Vagina (tissue), 2 donors: ENCODE results near the gene RNF167. TPM values are rescaled to one million over a fixed set of nuclear protein-coding genes. Genes with fewer than 3 reads are reported as not detected.

Experiments
- DNase-seq, 2 donors: peaks; one replicate each; pipeline ENCODE4 v3.0.0-alpha.2; 2017; ENCODE audit errors: extremely low spot score in 2 of 2
- H3K27ac ChIP-seq: fragments of 200-600 bp; sonication (generic); one replicate; pipeline ENCODE4 v1.5.1; 2019
- H3K27me3 ChIP-seq: fragments of 200-600 bp; sonication (generic); one replicate; pipeline ENCODE4 v1.5.1; 2019
- H3K36me3 ChIP-seq, 2 donors: fragments of 200-600 bp; sonication (generic); one replicate each; pipeline ENCODE4 v1.5.1; 2017 to 2019
- H3K4me1 ChIP-seq: fragments of 200-600 bp; sonication (generic); one replicate; pipeline ENCODE4 v1.5.1; 2019
- H3K4me3 ChIP-seq, 2 donors: fragments of 200-600 bp; sonication (generic); 1 replicate in 1 of 2; 2 replicates in 1 of 2; pipeline ENCODE4 v1.5.1; 2016 to 2019
- H3K9me3 ChIP-seq: fragments of 200-600 bp; sonication (generic); one replicate; pipeline ENCODE4 v1.5.1; 2019
- POLR2A ChIP-seq, 2 donors: fragments of 450-650 bp; IDR thresholded peaks; one replicate each; pipeline ENCODE4 v1.6.1; 2017; ENCODE audit warnings: antibody characterized with exemption in 2 of 2, mild to moderate bottlenecking in 2 of 2, moderate library complexity in 2 of 2
- POLR2AphosphoS5 ChIP-seq, 2 donors: sonication (generic); formaldehyde crosslinking; IDR thresholded peaks; one replicate each; pipeline ENCODE4 v1.9.0; 2017; ENCODE audit warnings: antibody characterized with exemption in 2 of 2, mild to moderate bottlenecking in 2 of 2, low read depth in 1 of 2; ENCODE audit not compliant: insufficient read depth in 1 of 2
- intact Hi-C: fragments of 100-400 bp; cut with DNase I; formaldehyde crosslinking; loops from one replicate; pipeline ENCODE4 v1.15.1; 2023
- total RNA-seq: library from RNA; depleted of rRNA; stranded (reverse); fragments of >200 nt; gene quantifications from one replicate; pipeline ENCODE4 v1.2.3, GENCODE V29; 2016
- TF ChIP-seq, protein P1 (sequence below), 3 experiments: fragments of 450-650 bp in 2 of 3; fragments of 200-600 bp in 1 of 3; sonication (generic) in 1 of 3; IDR thresholded peaks; one replicate each; pipeline ENCODE4 v1.5.1; 2017 to 2019; ENCODE audit warnings: antibody characterized with exemption in 3 of 3, mild to moderate bottlenecking in 2 of 3, moderate library complexity in 2 of 3

RNF167 gene
- total RNA-seq, 1 donor from 2014 or later: 54.3 TPM

DNA sequence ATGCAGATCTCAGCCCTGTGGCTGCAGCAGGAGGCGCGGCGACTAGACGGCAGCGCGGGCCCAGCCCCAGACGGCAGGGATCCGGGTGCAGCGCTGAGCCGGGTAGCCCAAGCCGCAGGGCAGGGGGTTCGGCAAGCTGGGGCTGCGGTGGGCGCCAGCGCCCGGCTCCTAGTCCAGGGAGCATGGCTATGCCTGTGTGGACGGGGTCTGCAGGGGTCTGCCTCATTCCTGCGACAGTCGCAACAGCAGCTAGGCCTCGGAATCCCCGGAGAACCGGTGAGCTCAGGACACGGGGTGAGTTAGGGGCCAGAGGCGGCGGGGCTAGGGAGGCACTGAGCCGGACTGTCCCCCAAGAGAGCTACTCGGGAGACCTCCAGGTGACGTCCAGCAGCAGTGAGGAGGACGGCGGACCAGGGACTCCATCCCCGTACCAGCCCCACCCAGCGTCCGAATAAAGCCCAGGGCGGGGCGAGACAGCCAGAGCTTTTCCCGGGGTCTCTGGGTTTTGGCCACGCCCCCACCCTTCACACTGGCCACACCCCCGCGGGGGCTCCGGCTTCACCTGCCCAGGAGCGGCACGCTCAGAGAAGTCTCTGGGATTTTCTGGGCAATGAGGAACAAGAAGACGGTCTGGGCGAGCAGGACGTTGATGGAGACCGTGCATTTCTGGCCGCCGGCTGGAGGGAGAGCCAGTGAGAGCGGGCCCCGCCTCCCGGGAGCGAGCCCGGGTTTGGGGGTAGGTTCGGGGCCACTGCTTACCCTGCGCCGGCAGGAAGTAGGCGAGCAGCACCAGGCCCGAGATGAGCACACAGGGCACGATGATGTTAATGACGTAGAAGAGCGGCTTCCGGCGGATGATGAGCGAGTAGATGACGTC, 39.6 kb upstream of the RNF167 start:
- H3K4me3 ChIP-seq: peak overlapping the region; percentile 50 to 56
- peaks cover 0 to 22% of the 10 kb centered on the region in 2 donors for H3K36me3 ChIP-seq
- peaks cover 29% of the 10 kb centered on the region for H3K4me1 ChIP-seq
- H3K9me3 ChIP-seq: no peaks in the 10 kb centered on the region
- no peaks in the 10 kb centered on the region for H3K27me3 ChIP-seq
- no peak for DNase-seq
- no peak overlapping the region for H3K27ac ChIP-seq
- intact Hi-C loops: loop anchor here (10.0 kb wide), 1 partner anchor 164 kb away; no protein-coding TSS in a partner anchor
- no peak for TF ChIP-seq POLR2A (IDR thresholded peaks at IDR 0.05)
- TF ChIP-seq POLR2AphosphoS5 (IDR thresholded peaks at IDR 0.05; ENCODE audit: insufficient read depth in 1 of 2, low read depth in 1 of 2): no peak
- TF ChIP-seq, protein P1, sequence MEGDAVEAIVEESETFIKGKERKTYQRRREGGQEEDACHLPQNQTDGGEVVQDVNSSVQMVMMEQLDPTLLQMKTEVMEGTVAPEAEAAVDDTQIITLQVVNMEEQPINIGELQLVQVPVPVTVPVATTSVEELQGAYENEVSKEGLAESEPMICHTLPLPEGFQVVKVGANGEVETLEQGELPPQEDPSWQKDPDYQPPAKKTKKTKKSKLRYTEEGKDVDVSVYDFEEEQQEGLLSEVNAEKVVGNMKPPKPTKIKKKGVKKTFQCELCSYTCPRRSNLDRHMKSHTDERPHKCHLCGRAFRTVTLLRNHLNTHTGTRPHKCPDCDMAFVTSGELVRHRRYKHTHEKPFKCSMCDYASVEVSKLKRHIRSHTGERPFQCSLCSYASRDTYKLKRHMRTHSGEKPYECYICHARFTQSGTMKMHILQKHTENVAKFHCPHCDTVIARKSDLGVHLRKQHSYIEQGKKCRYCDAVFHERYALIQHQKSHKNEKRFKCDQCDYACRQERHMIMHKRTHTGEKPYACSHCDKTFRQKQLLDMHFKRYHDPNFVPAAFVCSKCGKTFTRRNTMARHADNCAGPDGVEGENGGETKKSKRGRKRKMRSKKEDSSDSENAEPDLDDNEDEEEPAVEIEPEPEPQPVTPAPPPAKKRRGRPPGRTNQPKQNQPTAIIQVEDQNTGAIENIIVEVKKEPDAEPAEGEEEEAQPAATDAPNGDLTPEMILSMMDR (IDR thresholded peaks at IDR 0.05): no peak

DNA sequence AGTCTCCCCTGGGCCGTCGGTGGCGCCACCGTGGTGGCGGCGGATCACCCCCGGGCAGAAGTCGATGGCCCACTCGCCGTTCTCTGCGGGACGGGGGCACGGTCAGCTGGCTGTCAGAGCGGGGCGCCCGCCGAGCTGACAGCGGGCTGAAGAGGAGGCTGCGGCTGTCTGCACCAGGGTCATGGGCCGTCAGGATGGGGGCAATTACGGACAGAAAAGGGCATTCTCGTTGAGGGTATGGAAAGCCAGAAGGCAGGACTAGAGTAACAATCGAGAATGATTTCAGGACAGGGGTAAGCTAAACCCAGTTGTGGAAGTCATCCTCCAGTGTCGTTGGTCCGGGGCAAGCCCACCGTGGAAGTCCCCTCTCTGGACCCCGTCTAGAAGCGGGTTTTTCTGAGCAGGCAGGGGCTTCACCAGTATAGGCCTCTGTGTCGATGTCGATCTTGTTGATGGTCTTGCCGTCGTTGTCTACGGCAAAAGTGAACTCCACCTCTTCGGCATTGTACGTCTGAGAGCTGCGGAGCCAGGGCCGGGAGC, 38.9 kb upstream of the RNF167 start:
- intact Hi-C loops: loop anchor here (10.0 kb wide), 1 partner anchor 164 kb away; no protein-coding TSS in a partner anchor
- Histone ChIP-seq H3K4me3 (peak overlapping the region; percentile 4 to 56), H3K9me3 (no peaks in the 10 kb centered on the region), H3K27me3 (no peaks in the 10 kb centered on the region), H3K4me1 (peaks cover 29% of the 10 kb centered on the region), H3K27ac (peak overlapping the region; percentile 42), H3K36me3 (peaks cover 0 to 15% of the 10 kb centered on the region in 2 donors)
- no peak for DNase-seq
- no peak for TF ChIP-seq POLR2AphosphoS5 (IDR thresholded peaks at IDR 0.05; ENCODE audit: insufficient read depth in 1 of 2, low read depth in 1 of 2)
- TF ChIP-seq POLR2A (IDR thresholded peaks at IDR 0.05): no peak
- TF ChIP-seq, protein P1 (IDR thresholded peaks at IDR 0.05): no peak

GRCh38 chr17:4901648-4902344, 38.3 kb upstream of the RNF167 start:
- Histone ChIP-seq H3K36me3 (peaks cover 0 to 9% of the 10 kb centered on the region in 2 donors), H3K27me3 (no peaks in the 10 kb centered on the region), H3K9me3 (no peaks in the 10 kb centered on the region), H3K27ac (peak overlapping the region; percentile 42), H3K4me3 (peak overlapping the region in 1 of 2 donors; percentile 4), H3K4me1 (peaks cover 29% of the 10 kb centered on the region)
- intact Hi-C loops: loop anchor here (10.0 kb wide), 1 partner anchor 163 kb away; no protein-coding TSS in a partner anchor
- TF ChIP-seq POLR2A (IDR thresholded peaks at IDR 0.05) (no peak), POLR2AphosphoS5 (IDR thresholded peaks at IDR 0.05; ENCODE audit: insufficient read depth in 1 of 2, low read depth in 1 of 2) (no peak)
- TF ChIP-seq, protein P1 (IDR thresholded peaks at IDR 0.05): no peak
- DNase-seq: no peak

- DNase-seq: no peak
- TF ChIP-seq, protein P1 (IDR thresholded peaks at IDR 0.05): no peak
- TF ChIP-seq POLR2A (IDR thresholded peaks at IDR 0.05) (no peak), POLR2AphosphoS5 (IDR thresholded peaks at IDR 0.05; ENCODE audit: insufficient read depth in 1 of 2, low read depth in 1 of 2) (no peak)
- Histone ChIP-seq H3K4me3 (no peak overlapping the region), H3K27ac (peak overlapping the region; percentile 42), H3K9me3 (no peaks in the 10 kb centered on the region), H3K4me1 (peaks cover 29% of the 10 kb centered on the region), H3K36me3 (peaks cover 0 to 1% of the 10 kb centered on the region in 2 donors), H3K27me3 (no peaks in the 10 kb centered on the region)
- intact Hi-C loops: loop anchor here (10.0 kb wide), 1 partner anchor 162 kb away; no protein-coding TSS in a partner anchor
Measured at GRCh38 chr17:4902540-4902939, 37.5 kb upstream of the RNF167 start.
